Activated naive CD8-positive, alpha-beta T cell treated with anti-CD3 and anti-CD28 coated beads, Interleukin-2, amount 50 U/mL, for 24 hours (primary cell): ENCODE measurements around the gene SLC1A1.
"Not testable (repeated sequence)": the region's sequence is repeated elsewhere in the genome, so short reads cannot be mapped to it uniquely, and the experiment has no call there.

Source experiments
- ATAC-seq: fragments of 150-1000 bp; cut with Tn5 transposase; one replicate; pipeline ENCODE4 v1.10.0; 2021
- DNase-seq: peaks from one replicate; pipeline ENCODE4 v3.0.0; 2021
- H3K27ac Mint-ChIP-seq: one replicate; pipeline ENCODE4 v1.8.0; 2021; ENCODE audit warnings: mild to moderate bottlenecking, mixed read lengths
- H3K27me3 Mint-ChIP-seq: one replicate; pipeline ENCODE4 v1.8.0; 2021; ENCODE audit warnings: mixed read lengths
- H3K36me3 Mint-ChIP-seq: one replicate; pipeline ENCODE4 v1.8.0; 2021; ENCODE audit warnings: low read depth, mixed read lengths
- H3K4me1 Mint-ChIP-seq: one replicate; pipeline ENCODE4 v1.8.0; 2021; ENCODE audit warnings: mixed read lengths
- H3K4me3 Mint-ChIP-seq: one replicate; pipeline ENCODE4 v1.8.0; 2021; ENCODE audit warnings: mild to moderate bottlenecking, moderate library complexity, mixed read lengths
- H3K9me3 Mint-ChIP-seq: one replicate; pipeline ENCODE4 v1.8.0; 2021; ENCODE audit warnings: mixed read lengths

SLC1A1 gene

DNA sequence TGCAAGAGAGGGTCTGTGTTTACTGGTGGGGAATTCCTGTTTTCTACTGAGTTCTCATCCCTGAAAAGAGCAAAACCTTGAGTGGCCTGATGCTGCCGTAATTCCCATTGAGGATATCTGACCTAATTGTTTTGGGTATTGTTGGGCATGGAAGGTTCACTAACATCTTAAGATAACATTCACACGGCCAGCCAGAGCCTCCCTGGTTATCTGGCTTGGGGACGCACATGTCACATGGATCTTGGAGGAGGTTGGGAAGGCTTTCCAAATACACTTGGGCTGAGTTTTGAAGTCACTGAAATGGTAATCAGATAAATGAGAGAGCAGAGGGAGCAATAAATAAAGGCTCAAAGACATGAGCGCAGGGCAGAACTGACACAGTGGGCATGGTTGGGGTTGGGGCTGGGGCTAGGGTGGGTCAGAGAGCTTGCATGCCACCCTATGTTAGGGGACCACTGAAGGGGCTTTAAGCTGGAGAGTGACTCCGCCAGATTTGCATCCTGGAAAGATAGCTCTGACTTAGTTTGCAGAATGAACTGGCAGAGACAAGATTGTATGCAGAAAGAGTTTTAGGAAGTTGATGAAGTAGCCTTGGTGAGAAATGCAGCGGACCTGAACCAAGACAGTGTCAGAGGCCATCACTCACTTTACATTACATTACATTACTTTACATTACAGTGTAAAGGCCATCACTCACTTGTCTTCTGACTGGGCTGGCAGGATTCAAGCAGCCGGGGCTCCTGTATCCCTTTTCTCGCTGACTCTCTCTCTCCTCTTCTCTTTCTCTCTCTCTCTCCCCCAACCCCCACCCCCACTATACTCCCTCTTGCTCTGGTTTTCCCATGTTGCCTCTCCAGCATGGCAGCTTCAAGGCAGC is 24.2 kb downstream of the SLC1A1 start:
- DNase-seq = no peak
- ATAC-seq = no peak
- Mint-ChIP-seq H3K9me3 (no peaks in the 10 kb centered on the region), H3K27ac (no peak overlapping the region), H3K27me3 (no peaks in the 10 kb centered on the region), H3K4me3 (no peak overlapping the region), H3K4me1 (peaks cover 13% of the 10 kb centered on the region), H3K36me3 (no peaks in the 10 kb centered on the region)

- H3K4me1 Mint-ChIP-seq = peaks cover 19% of the 10 kb centered on the region
- DNase-seq (no peak), ATAC-seq (no peak)
- H3K36me3 Mint-ChIP-seq = no peaks in the 10 kb centered on the region
- no peak overlapping the region for H3K27ac Mint-ChIP-seq
- H3K4me3 Mint-ChIP-seq = no peak overlapping the region
- H3K27me3 Mint-ChIP-seq = no peaks in the 10 kb centered on the region
- no peaks in the 10 kb centered on the region for H3K9me3 Mint-ChIP-seq
Measured at GRCh38 chr9:4515958-4516375, 25.7 kb downstream of the SLC1A1 start.

DNA sequence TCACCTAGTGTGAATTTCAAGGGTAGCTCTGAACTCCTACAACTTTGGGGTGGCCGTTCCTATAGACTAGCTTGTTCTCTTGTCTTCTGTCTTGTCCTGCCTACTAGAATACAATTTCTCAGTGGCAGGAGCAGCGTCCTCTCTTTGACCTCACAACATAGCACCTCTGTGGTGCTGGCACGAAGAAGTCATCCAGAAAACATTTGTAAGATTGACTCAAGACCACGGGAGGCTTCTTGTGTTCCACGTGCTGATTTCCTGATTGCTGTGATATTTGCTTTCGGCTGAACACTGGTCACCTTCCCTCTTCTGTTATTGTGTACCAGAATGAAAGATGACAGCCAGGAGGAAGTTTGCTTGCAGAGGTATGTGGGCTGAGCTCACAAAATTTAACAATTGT is 27.0 kb downstream of the SLC1A1 start:
- ATAC-seq (no peak), DNase-seq (no peak)
- Mint-ChIP-seq H3K4me1 (peaks cover 19% of the 10 kb centered on the region), H3K9me3 (no peaks in the 10 kb centered on the region), H3K27me3 (no peaks in the 10 kb centered on the region), H3K27ac (no peak overlapping the region), H3K4me3 (no peak overlapping the region), H3K36me3 (no peaks in the 10 kb centered on the region)

GRCh38 chr9:4519604-4520003 is 29.3 kb downstream of the SLC1A1 start:
- peak; percentile 97 for ATAC-seq
- Mint-ChIP-seq H3K27me3 (no peaks in the 10 kb centered on the region), H3K4me1 (peaks cover 19% of the 10 kb centered on the region), H3K36me3 (no peaks in the 10 kb centered on the region), H3K9me3 (no peaks in the 10 kb centered on the region), H3K4me3 (no peak overlapping the region), H3K27ac (no peak overlapping the region)
- DNase-seq = peak; percentile 5

DNA sequence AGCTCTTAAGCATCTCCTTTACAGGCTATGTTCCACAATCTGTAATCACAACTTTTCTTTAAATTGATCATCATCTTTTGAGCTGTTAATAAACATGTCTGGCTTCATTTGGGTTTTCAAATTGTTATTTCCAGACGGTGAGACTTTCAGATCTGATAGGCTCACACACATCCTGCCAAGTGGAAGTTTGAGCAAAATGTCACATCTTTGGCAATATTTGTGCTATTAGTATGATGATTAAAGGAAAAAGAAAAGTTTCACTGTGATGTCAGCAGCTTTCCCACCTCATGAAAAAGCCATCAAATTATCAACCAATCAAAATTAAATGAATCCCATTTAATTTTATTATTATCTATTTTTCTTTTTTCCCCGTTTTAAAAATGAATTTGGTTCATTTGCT is 29.8 kb downstream of the SLC1A1 start:
- Mint-ChIP-seq H3K27ac (no peak overlapping the region), H3K9me3 (no peaks in the 10 kb centered on the region), H3K4me3 (no peak overlapping the region), H3K36me3 (no peaks in the 10 kb centered on the region), H3K4me1 (peaks cover 19% of the 10 kb centered on the region), H3K27me3 (no peaks in the 10 kb centered on the region)
- no peak for DNase-seq
- no peak for ATAC-seq

DNA sequence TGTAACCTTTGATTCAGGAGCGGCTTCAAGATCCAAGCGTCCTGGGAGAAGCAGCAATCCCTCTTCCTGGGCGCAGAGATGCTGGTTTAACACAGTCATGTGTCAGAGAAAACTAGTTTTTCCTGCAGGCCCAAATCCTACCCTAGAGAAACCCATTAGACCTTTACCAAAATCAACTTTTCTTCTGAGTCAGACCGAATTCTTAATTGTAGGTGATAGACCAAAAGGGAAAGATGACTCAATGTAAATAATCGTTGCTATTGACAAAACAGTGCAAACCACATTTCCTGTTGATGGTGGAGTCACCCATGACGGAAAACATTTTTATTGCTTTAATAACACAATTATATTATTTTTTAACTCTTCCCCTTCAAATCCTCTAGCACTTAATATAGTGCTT is 40.1 kb downstream of the SLC1A1 start:
- no peak overlapping the region for H3K4me3 Mint-ChIP-seq
- peaks cover 5% of the 10 kb centered on the region for H3K9me3 Mint-ChIP-seq
- ATAC-seq (no peak), DNase-seq (no peak)
- H3K36me3 Mint-ChIP-seq = no peaks in the 10 kb centered on the region
- peaks cover 18% of the 10 kb centered on the region for H3K4me1 Mint-ChIP-seq
- H3K27ac Mint-ChIP-seq = no peak overlapping the region
- H3K27me3 Mint-ChIP-seq = no peaks in the 10 kb centered on the region

DNA sequence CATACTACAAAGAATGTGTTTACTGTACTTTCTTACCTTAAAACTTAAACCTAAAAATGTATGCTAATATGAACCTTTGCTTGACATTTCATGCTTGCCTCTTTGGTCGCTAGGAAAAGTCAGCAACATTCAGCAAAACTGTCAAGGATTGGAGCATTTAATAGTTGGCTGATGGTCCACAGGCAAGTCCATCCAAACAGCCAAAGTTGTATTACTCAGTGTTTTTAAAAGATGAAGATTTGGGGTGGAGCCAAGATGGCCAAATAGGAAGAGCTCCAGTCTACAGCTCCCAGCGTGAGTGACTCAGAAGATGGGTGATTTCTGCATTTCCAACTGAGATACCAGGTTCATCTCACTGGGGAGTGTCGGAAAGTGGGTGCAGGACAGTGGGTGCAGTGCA is 40.6 kb downstream of the SLC1A1 start:
- DNase-seq, H3K27me3 Mint-ChIP-seq, H3K4me3 Mint-ChIP-seq, H3K27ac Mint-ChIP-seq, ATAC-seq, H3K9me3 Mint-ChIP-seq, H3K36me3 Mint-ChIP-seq: not testable (repeated sequence)
- H3K4me1 Mint-ChIP-seq = peaks cover 18% of the 10 kb centered on the region

GRCh38 chr9:4531355-4531754 is 41.1 kb downstream of the SLC1A1 start:
- not testable (repeated sequence) for H3K9me3 Mint-ChIP-seq, ATAC-seq, DNase-seq, H3K4me3 Mint-ChIP-seq, H3K27ac Mint-ChIP-seq, H3K27me3 Mint-ChIP-seq, H3K36me3 Mint-ChIP-seq
- H3K4me1 Mint-ChIP-seq = peaks cover 18% of the 10 kb centered on the region

DNA sequence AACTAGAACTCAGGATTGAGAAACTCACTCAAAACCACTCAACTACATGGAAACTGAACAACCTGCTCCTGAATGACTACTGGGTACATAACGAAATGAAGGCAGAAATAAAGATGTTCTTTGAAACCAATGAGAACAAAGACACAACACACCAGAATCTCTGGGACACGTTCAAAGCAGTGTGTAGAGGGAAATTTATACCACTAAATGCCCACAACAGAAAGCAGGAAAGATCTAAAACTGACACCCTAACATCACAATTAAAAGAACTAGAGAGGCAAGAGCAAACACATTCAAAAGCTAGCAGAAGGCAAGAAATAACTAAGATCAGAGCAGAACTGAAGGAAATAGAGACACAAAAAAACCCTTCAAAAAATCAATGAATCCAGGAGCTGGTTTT is 43.6 kb downstream of the SLC1A1 start:
- H3K4me3 Mint-ChIP-seq, H3K27me3 Mint-ChIP-seq, H3K36me3 Mint-ChIP-seq, DNase-seq, H3K27ac Mint-ChIP-seq, ATAC-seq, H3K9me3 Mint-ChIP-seq: not testable (repeated sequence)
- peaks cover 18% of the 10 kb centered on the region for H3K4me1 Mint-ChIP-seq

GRCh38 chr9:4536196-4536595 is 45.9 kb downstream of the SLC1A1 start:
- H3K9me3 Mint-ChIP-seq, ATAC-seq, H3K4me3 Mint-ChIP-seq, DNase-seq, H3K27me3 Mint-ChIP-seq, H3K36me3 Mint-ChIP-seq, H3K27ac Mint-ChIP-seq: not testable (repeated sequence)
- peaks cover 12% of the 10 kb centered on the region for H3K4me1 Mint-ChIP-seq

- no peak overlapping the region for H3K4me3 Mint-ChIP-seq
- no peaks in the 10 kb centered on the region for H3K9me3 Mint-ChIP-seq
- peaks cover 12% of the 10 kb centered on the region for H3K4me1 Mint-ChIP-seq
Measured at GRCh38 chr9:4537581-4537980, 47.3 kb downstream of the SLC1A1 start.

GRCh38 chr9:4538107-4538506 is 47.8 kb downstream of the SLC1A1 start:
- Mint-ChIP-seq H3K4me1 (peaks cover 11% of the 10 kb centered on the region), H3K9me3 (no peaks in the 10 kb centered on the region), H3K36me3 (no peaks in the 10 kb centered on the region), H3K27ac (no peak overlapping the region), H3K27me3 (peaks cover 3% of the 10 kb centered on the region), H3K4me3 (no peak overlapping the region)
- no peak for DNase-seq
- ATAC-seq = no peak

More at GRCh38 chr9:4537581-4537980, 47.3 kb downstream of the SLC1A1 start:
- DNase-seq (no peak), ATAC-seq (no peak)
- H3K36me3 Mint-ChIP-seq = no peaks in the 10 kb centered on the region
- H3K27me3 Mint-ChIP-seq = peaks cover 3% of the 10 kb centered on the region
- no peak overlapping the region for H3K27ac Mint-ChIP-seq

DNA sequence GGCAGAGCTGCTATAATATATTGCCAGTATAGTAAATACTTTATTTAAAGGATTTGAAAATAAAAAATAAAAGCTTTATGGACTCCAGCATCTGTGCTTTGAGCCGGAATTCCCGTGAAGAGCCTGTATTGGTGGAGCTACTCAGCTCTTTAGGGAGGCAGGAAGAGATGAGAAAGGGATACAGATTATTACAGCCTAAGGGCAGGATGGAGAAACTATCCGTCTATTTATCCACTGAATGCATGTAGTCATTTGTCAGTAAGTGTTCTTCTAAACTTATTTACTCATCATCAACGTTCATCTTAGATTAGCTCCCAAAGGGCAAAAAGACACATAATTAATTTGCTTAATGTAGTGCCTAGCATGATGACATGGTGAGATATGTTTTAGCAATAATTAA is 48.4 kb downstream of the SLC1A1 start:
- Mint-ChIP-seq H3K4me3 (no peak overlapping the region), H3K9me3 (no peaks in the 10 kb centered on the region), H3K36me3 (no peaks in the 10 kb centered on the region), H3K27ac (no peak overlapping the region), H3K27me3 (peaks cover 3% of the 10 kb centered on the region), H3K4me1 (peaks cover 7% of the 10 kb centered on the region)
- DNase-seq (no peak), ATAC-seq (no peak)

DNA sequence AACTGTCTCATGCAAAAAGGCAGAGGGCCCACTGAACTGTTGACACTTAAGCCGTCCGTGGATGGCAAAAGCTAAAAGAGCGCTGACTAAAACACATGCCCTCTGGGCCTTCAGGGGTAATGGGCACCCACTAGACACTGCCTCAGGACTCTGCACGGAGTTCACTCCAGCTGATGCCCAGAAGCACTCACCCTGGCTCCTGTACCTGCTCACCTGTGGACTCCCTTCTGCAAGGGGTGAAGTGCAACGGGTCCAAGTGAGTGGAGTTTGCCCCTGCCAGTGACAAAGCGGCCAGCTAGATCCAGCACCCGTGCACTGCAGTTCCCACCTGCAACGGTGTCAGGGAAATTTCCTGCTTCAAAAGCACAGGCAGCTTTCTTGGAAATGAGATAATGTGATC is 50.2 kb downstream of the SLC1A1 start:
- ATAC-seq (no peak), DNase-seq (no peak)
- Mint-ChIP-seq H3K27ac (no peak overlapping the region), H3K27me3 (peaks cover 5% of the 10 kb centered on the region), H3K4me1 (no peaks in the 10 kb centered on the region), H3K36me3 (no peaks in the 10 kb centered on the region), H3K4me3 (no peak overlapping the region), H3K9me3 (no peaks in the 10 kb centered on the region)

GRCh38 chr9:4541281-4541680 is 51.0 kb downstream of the SLC1A1 start:
- DNase-seq = no peak
- Mint-ChIP-seq H3K36me3 (no peaks in the 10 kb centered on the region), H3K27ac (no peak overlapping the region), H3K4me1 (no peaks in the 10 kb centered on the region), H3K4me3 (no peak overlapping the region), H3K27me3 (peaks cover 5% of the 10 kb centered on the region), H3K9me3 (no peaks in the 10 kb centered on the region)
- no peak for ATAC-seq
